ENCODE results near the gene NAA80. TPM values are rescaled to one million over a fixed set of nuclear protein-coding genes. Genes with fewer than 3 reads are reported as not detected.

NAA80 gene
- total and polyA plus RNA-seq, 10 of the 15 experiments (the other 5 are each of a cell fraction or from before 2014, with no cell fraction given) = 0.48 to 12.7 (median 6.7) TPM

DNA sequence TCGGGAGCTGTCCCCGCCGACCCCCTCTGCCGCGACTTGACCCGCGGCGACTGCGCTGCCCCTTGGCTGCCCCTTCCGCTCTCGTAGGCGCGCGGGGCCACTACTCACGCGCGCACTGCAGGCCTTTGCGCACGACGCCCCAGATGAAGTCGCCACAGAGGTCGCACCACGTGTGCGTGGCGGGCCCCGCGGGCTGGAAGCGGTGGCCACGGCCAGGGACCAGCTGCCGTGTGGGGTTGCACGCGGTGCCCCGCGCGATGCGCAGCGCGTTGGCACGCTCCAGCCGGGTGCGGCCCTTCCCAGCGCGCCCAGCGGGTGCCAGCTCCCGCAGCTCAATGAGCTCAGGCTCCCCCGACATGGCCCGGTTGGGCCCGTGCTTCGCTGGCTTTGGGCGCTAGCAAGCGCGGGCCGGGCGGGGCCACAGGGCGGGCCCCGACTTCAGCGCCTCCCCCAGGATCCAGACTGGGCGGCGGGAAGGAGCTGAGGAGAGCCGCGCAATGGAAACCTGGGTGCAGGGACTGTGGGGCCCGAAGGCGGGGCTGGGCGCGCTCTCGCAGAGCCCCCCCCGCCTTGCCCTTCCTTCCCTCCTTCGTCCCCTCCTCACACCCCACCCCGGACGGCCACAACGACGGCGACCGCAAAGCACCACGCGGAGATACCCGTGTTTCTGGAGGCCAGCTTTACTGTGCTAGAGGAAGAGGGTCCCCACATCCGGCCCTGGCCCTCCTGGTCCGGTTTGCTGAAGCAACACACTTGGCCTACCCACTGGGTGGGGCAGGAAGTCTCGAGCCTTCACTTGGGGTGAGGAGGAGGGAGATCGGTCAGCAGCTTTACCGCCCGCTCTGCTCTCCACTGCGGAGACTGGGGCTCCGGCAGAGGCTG lies 41.5 kb upstream of the NAA80 start, which contains the start of gene RASSF1 (continued):
- TF ChIP-seq, protein P1, sequence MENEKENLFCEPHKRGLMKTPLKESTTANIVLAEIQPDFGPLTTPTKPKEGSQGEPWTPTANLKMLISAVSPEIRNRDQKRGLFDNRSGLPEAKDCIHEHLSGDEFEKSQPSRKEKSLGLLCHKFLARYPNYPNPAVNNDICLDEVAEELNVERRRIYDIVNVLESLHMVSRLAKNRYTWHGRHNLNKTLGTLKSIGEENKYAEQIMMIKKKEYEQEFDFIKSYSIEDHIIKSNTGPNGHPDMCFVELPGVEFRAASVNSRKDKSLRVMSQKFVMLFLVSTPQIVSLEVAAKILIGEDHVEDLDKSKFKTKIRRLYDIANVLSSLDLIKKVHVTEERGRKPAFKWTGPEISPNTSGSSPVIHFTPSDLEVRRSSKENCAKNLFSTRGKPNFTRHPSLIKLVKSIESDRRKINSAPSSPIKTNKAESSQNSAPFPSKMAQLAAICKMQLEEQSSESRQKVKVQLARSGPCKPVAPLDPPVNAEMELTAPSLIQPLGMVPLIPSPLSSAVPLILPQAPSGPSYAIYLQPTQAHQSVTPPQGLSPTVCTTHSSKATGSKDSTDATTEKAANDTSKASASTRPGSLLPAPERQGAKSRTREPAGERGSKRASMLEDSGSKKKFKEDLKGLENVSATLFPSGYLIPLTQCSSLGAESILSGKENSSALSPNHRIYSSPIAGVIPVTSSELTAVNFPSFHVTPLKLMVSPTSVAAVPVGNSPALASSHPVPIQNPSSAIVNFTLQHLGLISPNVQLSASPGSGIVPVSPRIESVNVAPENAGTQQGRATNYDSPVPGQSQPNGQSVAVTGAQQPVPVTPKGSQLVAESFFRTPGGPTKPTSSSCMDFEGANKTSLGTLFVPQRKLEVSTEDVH (IDR thresholded peaks at IDR 0.05; ENCODE audit: low read depth, partially characterized antibody) = no peak
- TF ChIP-seq, protein P2, sequence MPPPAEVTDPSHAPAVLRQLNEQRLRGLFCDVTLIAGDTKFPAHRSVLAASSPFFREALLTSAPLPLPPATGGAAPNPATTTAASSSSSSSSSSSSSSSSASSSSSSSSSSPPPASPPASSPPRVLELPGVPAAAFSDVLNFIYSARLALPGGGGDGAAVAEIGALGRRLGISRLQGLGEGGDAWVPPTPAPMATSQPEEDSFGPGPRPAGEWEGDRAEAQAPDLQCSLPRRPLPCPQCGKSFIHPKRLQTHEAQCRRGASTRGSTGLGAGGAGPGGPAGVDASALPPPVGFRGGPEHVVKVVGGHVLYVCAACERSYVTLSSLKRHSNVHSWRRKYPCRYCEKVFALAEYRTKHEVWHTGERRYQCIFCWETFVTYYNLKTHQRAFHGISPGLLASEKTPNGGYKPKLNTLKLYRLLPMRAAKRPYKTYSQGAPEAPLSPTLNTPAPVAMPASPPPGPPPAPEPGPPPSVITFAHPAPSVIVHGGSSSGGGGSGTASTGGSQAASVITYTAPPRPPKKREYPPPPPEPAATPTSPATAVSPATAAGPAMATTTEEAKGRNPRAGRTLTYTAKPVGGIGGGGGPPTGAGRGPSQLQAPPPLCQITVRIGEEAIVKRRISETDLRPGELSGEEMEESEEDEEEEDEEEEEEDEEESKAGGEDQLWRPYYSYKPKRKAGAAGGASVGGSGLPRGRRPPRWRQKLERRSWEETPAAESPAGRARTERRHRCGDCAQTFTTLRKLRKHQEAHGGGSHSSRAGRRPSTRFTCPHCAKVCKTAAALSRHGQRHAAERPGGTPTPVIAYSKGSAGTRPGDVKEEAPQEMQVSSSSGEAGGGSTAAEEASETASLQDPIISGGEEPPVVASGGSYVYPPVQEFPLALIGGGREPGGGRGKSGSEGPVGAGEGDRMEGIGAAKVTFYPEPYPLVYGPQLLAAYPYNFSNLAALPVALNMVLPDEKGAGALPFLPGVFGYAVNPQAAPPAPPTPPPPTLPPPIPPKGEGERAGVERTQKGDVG (CRISPR knock-in tag; IDR thresholded peaks at IDR 0.05) = no peak
- 0 out of 2 replicates have a peak, but pooled peaks have one; percentile 23 for TF ChIP-seq TAF1 (IDR thresholded peaks at IDR 0.05; ENCODE audit: borderline replicate concordance, low read depth, low read length)
- peak; percentile 79 for TF ChIP-seq POLR2A (IDR thresholded peaks at IDR 0.05; ENCODE audit: low read depth, low read length)
- 0 out of 4 replicates have a peak, but pooled peaks of 1 of the 2 experiments have one; percentile 22 for TF ChIP-seq EP300 (IDR thresholded peaks at IDR 0.05; ENCODE audit: borderline replicate concordance in 1 of 2, control insufficient read depth in 1 of 2, low read depth in 2 of 2, low read length in 2 of 2)
- TF ChIP-seq HDAC6 (IDR thresholded peaks at IDR 0.05; ENCODE audit: unreplicated experiment) = peak; percentile 98
- TF ChIP-seq MTA3 (IDR thresholded peaks at IDR 0.05; ENCODE audit: borderline replicate concordance, low read length) = no peak
- TF ChIP-seq, protein P3, sequence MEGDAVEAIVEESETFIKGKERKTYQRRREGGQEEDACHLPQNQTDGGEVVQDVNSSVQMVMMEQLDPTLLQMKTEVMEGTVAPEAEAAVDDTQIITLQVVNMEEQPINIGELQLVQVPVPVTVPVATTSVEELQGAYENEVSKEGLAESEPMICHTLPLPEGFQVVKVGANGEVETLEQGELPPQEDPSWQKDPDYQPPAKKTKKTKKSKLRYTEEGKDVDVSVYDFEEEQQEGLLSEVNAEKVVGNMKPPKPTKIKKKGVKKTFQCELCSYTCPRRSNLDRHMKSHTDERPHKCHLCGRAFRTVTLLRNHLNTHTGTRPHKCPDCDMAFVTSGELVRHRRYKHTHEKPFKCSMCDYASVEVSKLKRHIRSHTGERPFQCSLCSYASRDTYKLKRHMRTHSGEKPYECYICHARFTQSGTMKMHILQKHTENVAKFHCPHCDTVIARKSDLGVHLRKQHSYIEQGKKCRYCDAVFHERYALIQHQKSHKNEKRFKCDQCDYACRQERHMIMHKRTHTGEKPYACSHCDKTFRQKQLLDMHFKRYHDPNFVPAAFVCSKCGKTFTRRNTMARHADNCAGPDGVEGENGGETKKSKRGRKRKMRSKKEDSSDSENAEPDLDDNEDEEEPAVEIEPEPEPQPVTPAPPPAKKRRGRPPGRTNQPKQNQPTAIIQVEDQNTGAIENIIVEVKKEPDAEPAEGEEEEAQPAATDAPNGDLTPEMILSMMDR (IDR thresholded peaks at IDR 0.05 in 2 of 3, conservative IDR thresholded peaks at IDR 0.05 in 1 of 3; ENCODE audit: control insufficient read depth in 2 of 3, extremely low read depth in 1 of 3, insufficient read depth in 1 of 3, low read depth in 3 of 3, low read length in 3 of 3) = no peak
- TF ChIP-seq, protein P4, sequence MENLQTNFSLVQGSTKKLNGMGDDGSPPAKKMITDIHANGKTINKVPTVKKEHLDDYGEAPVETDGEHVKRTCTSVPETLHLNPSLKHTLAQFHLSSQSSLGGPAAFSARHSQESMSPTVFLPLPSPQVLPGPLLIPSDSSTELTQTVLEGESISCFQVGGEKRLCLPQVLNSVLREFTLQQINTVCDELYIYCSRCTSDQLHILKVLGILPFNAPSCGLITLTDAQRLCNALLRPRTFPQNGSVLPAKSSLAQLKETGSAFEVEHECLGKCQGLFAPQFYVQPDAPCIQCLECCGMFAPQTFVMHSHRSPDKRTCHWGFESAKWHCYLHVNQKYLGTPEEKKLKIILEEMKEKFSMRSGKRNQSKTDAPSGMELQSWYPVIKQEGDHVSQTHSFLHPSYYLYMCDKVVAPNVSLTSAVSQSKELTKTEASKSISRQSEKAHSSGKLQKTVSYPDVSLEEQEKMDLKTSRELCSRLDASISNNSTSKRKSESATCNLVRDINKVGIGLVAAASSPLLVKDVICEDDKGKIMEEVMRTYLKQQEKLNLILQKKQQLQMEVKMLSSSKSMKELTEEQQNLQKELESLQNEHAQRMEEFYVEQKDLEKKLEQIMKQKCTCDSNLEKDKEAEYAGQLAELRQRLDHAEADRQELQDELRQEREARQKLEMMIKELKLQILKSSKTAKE (IDR thresholded peaks at IDR 0.05; ENCODE audit: low read depth, poor library complexity, severe bottlenecking) = no peak
- 0 out of 2 replicates have a peak, but pooled peaks have one; percentile 25 for TF ChIP-seq EED (IDR thresholded peaks at IDR 0.05; ENCODE audit: low read depth)
- TF ChIP-seq NR2F1 (conservative IDR thresholded peaks at IDR 0.05) = peak; percentile 67; the same call in 1 of the 2 replicates
- TF ChIP-seq EGR1 (IDR thresholded peaks at IDR 0.05; ENCODE audit: borderline replicate concordance in 1 of 2, low read depth in 2 of 2, low read length in 2 of 2) = peak in 1 of 2 experiments; percentile 23; a peak in 1 of 3 replicates
- TF ChIP-seq RELA (IDR thresholded peaks at IDR 0.05; ENCODE audit: borderline replicate concordance, partially characterized antibody) = peak; percentile 26
- TF ChIP-seq, protein P5, sequence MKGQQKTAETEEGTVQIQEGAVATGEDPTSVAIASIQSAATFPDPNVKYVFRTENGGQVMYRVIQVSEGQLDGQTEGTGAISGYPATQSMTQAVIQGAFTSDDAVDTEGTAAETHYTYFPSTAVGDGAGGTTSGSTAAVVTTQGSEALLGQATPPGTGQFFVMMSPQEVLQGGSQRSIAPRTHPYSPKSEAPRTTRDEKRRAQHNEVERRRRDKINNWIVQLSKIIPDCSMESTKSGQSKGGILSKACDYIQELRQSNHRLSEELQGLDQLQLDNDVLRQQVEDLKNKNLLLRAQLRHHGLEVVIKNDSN (IDR thresholded peaks at IDR 0.05; ENCODE audit: borderline replicate concordance, extremely low read length, insufficient read depth, low read depth, low read length) = peak; percentile 70
- no peak for TF ChIP-seq NR2C1 (IDR thresholded peaks at IDR 0.05)
- TF ChIP-seq SUZ12 (IDR thresholded peaks at IDR 0.05; ENCODE audit: unreplicated experiment) = no peak

Data from GM12878 (cell line).